SK-N-SH treated with all-trans-retinoic acid at 6 μM for 48 hours (cell line): ENCODE results near the gene KRTAP5-3.
"Not testable (repeated sequence)": the region's sequence is repeated elsewhere in the genome, so short reads cannot be mapped to it uniquely, and the experiment has no call there.

Experiments used
- ATAC-seq: fragments of 200-7000 bp; cut with Tn5 transposase; 3 replicates; pipeline ENCODE4 v1.9.1; 2020; ENCODE audit warnings: mild to moderate bottlenecking, moderate library complexity
- ARNTL ChIP-seq: fragments of 450-650 bp; formaldehyde crosslinking; IDR thresholded peaks from 2 replicates; pipeline ENCODE4 v1.5.0; 2020; ENCODE audit warnings: low read depth, mild to moderate bottlenecking, moderate library complexity, borderline replicate concordance
- BACH2 ChIP-seq: fragments of 250-450 bp; sonication (Bioruptor Pico); IDR thresholded peaks from 2 replicates; pipeline ENCODE4 v1.9.0; 2021; ENCODE audit warnings: mild to moderate bottlenecking, borderline replicate concordance
- CREB5 ChIP-seq: fragments of 250-450 bp; sonication (Bioruptor Pico); IDR thresholded peaks from 2 replicates; pipeline ENCODE4 v1.5.1; 2020; ENCODE audit warnings: low read depth, mild to moderate bottlenecking, moderate library complexity
- CSDC2 ChIP-seq: fragments of 250-450 bp; sonication (Bioruptor Pico); IDR thresholded peaks from 2 replicates; pipeline ENCODE4 v1.5.0; 2020; ENCODE audit warnings: mild to moderate bottlenecking, moderate library complexity
- CSRNP3 ChIP-seq: fragments of 250-450 bp; sonication (Bioruptor Pico); IDR thresholded peaks from 2 replicates; pipeline ENCODE4 v1.5.1; 2021; ENCODE audit warnings: mild to moderate bottlenecking, moderate library complexity
- ISL1 ChIP-seq: fragments of 250-450 bp; sonication (Bioruptor Pico); IDR thresholded peaks from 2 replicates; pipeline ENCODE4 v2.1.2; 2022; ENCODE audit warnings: mild to moderate bottlenecking, moderate library complexity
- OSR1 ChIP-seq: fragments of 250-450 bp; sonication (Bioruptor Pico); IDR thresholded peaks from 2 replicates; pipeline ENCODE4 v1.8.0; 2022; ENCODE audit warnings: moderate library complexity, mild to moderate bottlenecking, inconsistent platforms
- PATZ1 ChIP-seq: fragments of 250-450 bp; sonication (Bioruptor Pico); IDR thresholded peaks from 2 replicates; pipeline ENCODE4 v1.8.0; 2020; ENCODE audit warnings: mild to moderate bottlenecking, moderate library complexity, borderline replicate concordance
- PPARA ChIP-seq: fragments of 250-450 bp; sonication (Bioruptor Pico); IDR thresholded peaks from 2 replicates; pipeline ENCODE4 v1.5.0; 2020; ENCODE audit warnings: mild to moderate bottlenecking, borderline replicate concordance
- RARB ChIP-seq: fragments of 250-450 bp; sonication (Bioruptor Pico); IDR thresholded peaks from 2 replicates; pipeline ENCODE4 v1.8.0; 2021; ENCODE audit warnings: mild to moderate bottlenecking, moderate library complexity
- SNAI2 ChIP-seq: fragments of 250-450 bp; sonication (Bioruptor Pico); IDR thresholded peaks from 2 replicates; pipeline ENCODE4 v1.5.0; 2020; ENCODE audit warnings: mild to moderate bottlenecking, moderate library complexity
- TCF4 ChIP-seq: fragments of 250-450 bp; sonication (Bioruptor Pico); IDR thresholded peaks from 2 replicates; pipeline ENCODE4 v1.8.0; 2021; ENCODE audit warnings: mild to moderate bottlenecking, moderate library complexity, borderline replicate concordance
- TOX ChIP-seq: fragments of 250-450 bp; sonication (Bioruptor Pico); IDR thresholded peaks from 2 replicates; pipeline ENCODE4 v1.8.0; 2021; ENCODE audit warnings: mild to moderate bottlenecking, moderate library complexity, borderline replicate concordance
- TSHZ2 ChIP-seq: fragments of 250-450 bp; sonication (Bioruptor Pico); IDR thresholded peaks from 2 replicates; pipeline ENCODE4 v1.5.0; 2020; ENCODE audit warnings: mild to moderate bottlenecking, moderate library complexity
- ZC3H10 ChIP-seq: fragments of 250-450 bp; sonication (Bioruptor Pico); IDR thresholded peaks from 2 replicates; pipeline ENCODE4 v1.5.1; 2021; ENCODE audit warnings: mild to moderate bottlenecking, moderate library complexity
- ZFP3 ChIP-seq: fragments of 250-450 bp; sonication (Bioruptor Pico); IDR thresholded peaks from 2 replicates; pipeline ENCODE4 v1.5.0; 2020; ENCODE audit warnings: mild to moderate bottlenecking, moderate library complexity
- ZFP30 ChIP-seq: fragments of 450-650 bp; formaldehyde crosslinking; IDR thresholded peaks from 2 replicates; pipeline ENCODE4 v1.5.0; 2022; ENCODE audit warnings: mild to moderate bottlenecking, moderate library complexity
- ZNF70 ChIP-seq: fragments of 450-650 bp; formaldehyde crosslinking; IDR thresholded peaks from 2 replicates; pipeline ENCODE4 v1.5.0; 2020; ENCODE audit warnings: mild to moderate bottlenecking, moderate library complexity
- ZNF8 ChIP-seq: fragments of 450-650 bp; formaldehyde crosslinking; IDR thresholded peaks from 2 replicates; pipeline ENCODE4 v1.5.0; 2020; ENCODE audit warnings: mild to moderate bottlenecking, moderate library complexity

Gene KRTAP5-3

DNA sequence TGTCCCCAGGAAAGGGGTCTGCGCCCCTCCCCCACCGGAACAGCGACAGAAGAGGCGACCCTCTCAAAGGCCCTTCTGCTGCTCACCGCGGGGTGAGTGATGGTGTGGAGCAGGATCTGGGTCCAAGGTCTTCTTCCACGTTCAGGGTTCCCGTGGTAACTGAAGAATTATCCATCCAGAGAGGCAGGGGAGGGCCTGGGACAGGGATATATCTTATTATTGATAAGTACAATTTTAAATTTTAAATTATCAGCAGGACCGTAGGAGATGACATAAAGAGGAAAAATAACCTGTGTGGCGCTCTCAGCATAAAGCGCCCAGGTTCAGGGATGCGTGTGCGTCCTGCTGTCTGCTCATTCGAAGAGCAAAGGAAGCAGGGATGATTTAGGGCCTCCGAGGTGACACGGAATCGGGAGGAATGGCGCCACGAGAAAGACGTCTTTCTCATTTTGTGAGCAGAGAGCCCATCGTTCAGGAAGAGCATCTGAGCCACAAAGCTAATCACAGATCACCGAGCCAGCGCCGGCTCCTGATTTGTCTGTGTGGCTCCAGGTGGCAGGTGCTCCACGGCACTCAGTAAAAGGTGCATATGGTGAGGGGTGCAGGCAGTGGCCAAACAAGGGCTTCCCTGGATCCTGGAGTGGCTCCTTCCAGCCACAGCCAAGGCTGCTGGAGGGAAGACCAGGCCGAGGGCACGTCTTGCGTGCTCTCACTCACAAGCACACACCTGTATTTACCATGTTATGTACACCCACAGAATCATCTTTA lies 40.6 kb upstream of the KRTAP5-3 start (continued):
- TF ChIP-seq CREB5 (CRISPR knock-in tag), result no peak
- no peak for TF ChIP-seq ARNTL (CRISPR knock-in tag)
- no peak for TF ChIP-seq TOX (CRISPR knock-in tag)
- no peak for TF ChIP-seq OSR1 (CRISPR knock-in tag)
- TF ChIP-seq RARB, result no peak
- no peak for TF ChIP-seq ISL1 (CRISPR knock-in tag)

- no peak for ATAC-seq
- TF ChIP-seq BACH2 (CRISPR knock-in tag), result no peak
- no peak for TF ChIP-seq ARNTL (CRISPR knock-in tag)
- no peak for TF ChIP-seq ZC3H10 (CRISPR knock-in tag)
- TF ChIP-seq TSHZ2, result no peak
- TF ChIP-seq CSRNP3, result no peak
- TF ChIP-seq CSDC2 (CRISPR knock-in tag), result no peak
- no peak for TF ChIP-seq ZNF8 (CRISPR knock-in tag)
- no peak for TF ChIP-seq ZFP30 (CRISPR knock-in tag)
- no peak for TF ChIP-seq ISL1 (CRISPR knock-in tag)
- TF ChIP-seq TOX (CRISPR knock-in tag), result no peak
- TF ChIP-seq ZNF70, result no peak
- no peak for TF ChIP-seq ZFP3 (CRISPR knock-in tag)
- TF ChIP-seq PPARA, result no peak
- no peak for TF ChIP-seq TCF4 (CRISPR knock-in tag)
- no peak for TF ChIP-seq SNAI2 (CRISPR knock-in tag)
- no peak for TF ChIP-seq PATZ1
- no peak for TF ChIP-seq CREB5 (CRISPR knock-in tag)
Observed at GRCh38 chr11:1647901-1648652, 39.8 kb upstream of the KRTAP5-3 start.

DNA sequence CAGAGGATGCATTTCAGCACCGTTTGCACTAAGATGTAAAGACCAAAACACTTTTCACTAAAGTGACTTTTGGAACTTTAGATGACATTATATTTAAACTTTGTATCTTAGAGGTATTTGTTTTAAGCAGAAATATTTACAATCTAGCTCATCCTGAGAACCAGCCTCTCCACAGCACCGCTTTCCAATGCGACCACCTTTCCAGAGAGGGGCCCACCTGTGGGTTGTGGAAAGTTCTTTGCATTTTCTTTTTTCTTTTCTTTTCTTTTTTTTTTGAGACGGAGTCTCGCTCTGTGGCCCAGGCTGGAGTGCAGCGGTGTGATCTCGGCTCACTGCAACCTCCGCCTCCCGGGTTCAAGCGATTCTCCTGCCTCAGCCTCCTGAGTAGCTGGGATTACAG lies 38.3 kb upstream of the KRTAP5-3 start:
- not testable (repeated sequence) for ATAC-seq
